Hepatocyte (in vitro differentiated cells): ENCODE data around the gene FSCN2.

Experiments
- CTCF ChIP-seq: fragments of 200-600 bp; sonication (generic); IDR thresholded peaks from 2 replicates; pipeline ENCODE4 v1.5.1; 2016; ENCODE audit warnings: antibody characterized with exemption, mild to moderate bottlenecking; ENCODE audit not compliant: poor library complexity
- EZH2 ChIP-seq: fragments of 200-600 bp; sonication (generic); IDR thresholded peaks from 2 replicates; pipeline ENCODE4 v1.6.1; 2016; ENCODE audit warnings: antibody characterized with exemption, mild to moderate bottlenecking, borderline replicate concordance

DNA sequence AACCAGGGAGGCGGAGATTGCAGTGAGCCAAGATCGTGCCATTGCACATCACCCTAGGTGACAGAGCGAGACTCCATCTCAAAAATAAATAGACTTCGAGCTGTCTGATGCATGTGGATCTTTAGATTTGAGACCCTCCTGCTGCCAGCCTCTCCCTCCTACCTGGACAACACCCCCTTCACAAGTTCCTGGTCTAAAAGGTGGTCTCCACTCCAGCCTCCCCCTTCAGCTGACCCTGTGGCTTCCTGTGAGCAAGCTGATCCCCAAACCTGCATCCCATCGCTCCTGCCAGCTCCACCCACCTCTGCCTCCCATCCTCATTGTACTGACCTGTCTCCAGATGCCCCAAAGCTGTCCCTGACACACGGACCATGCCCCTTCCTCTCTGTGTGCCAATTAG lies 51.1 kb downstream of the FSCN2 start:
- TF ChIP-seq CTCF (no peak), EZH2 (no peak)
